Measurements from ENCODE around the gene CTBP2. TPM values are rescaled to one million over a fixed set of nuclear protein-coding genes. Genes with fewer than 3 reads are reported as not detected.

Gene CTBP2
- total RNA-seq, 1 experiment from 2014 or later: 125 TPM

GRCh38 chr10:125203186-125203800 is 42.9 kb upstream of the CTBP2 start:
- intact Hi-C loops (cut with micrococcal nuclease; ENCODE audit: unreplicated experiment): no loop called here
- in situ Hi-C loops (cut with HindIII; ENCODE audit: low pct_unique_long_range_greater_than_20kb, low sequenced_read_pairs): no loop called here
- CTCF ChIA-PET: interaction anchor here (0.7 kb wide), 1 partner anchor 17 kb away, joined by 4 read pairs; no protein-coding TSS in a partner anchor
- H3K4me1 ChIP-seq (ENCODE audit: control insufficient read depth, insufficient read depth, low read length): 0 out of 2 replicates have a peak, but pooled peaks cover 3% of the 10 kb centered on the region
- H3K27me3 ChIP-seq (ENCODE audit: control insufficient read depth, insufficient read depth, low read length): no peaks in the 10 kb centered on the region
- H3K4me3 ChIP-seq (ENCODE audit: low read depth in 2 of 2, low read length in 2 of 2): no peak overlapping the region
- no peak for TF ChIP-seq SIN3A (IDR thresholded peaks at IDR 0.05; ENCODE audit: borderline replicate concordance, insufficient read depth, low read depth, low read length)
- no peak for TF ChIP-seq TCF7L2 (IDR thresholded peaks at IDR 0.05; ENCODE audit: low read depth, low read length)
- no peak for TF ChIP-seq POLR2AphosphoS5 (IDR thresholded peaks at IDR 0.05; ENCODE audit: low read depth, low read length)
- TF ChIP-seq REST (IDR thresholded peaks at IDR 0.05; ENCODE audit: insufficient read depth in 1 of 2, low read depth in 2 of 2, low read length in 1 of 2): no peak
- no peak for TF ChIP-seq CTCF (IDR thresholded peaks at IDR 0.05)
- H3K27ac ChIP-seq (ENCODE audit: low read length): no peak overlapping the region
- POLR2A ChIA-PET: no interaction called here
- H3K9me3 ChIP-seq (ENCODE audit: control insufficient read depth, insufficient read depth, low read depth, low read length): no peaks in the 10 kb centered on the region
- DNase-seq (ENCODE audit: low read depth, low spot score) (no peak), ATAC-seq (no peak)
- H3K36me3 ChIP-seq (ENCODE audit: control insufficient read depth, insufficient read depth, low read length): no peaks in the 10 kb centered on the region
- BruUV-seq (replicated peaks): no TSS peak

GRCh38 chr10:125201791-125202622 is 41.6 kb upstream of the CTBP2 start:
- H3K9me3 ChIP-seq (ENCODE audit: control insufficient read depth, insufficient read depth, low read depth, low read length): no peaks in the 10 kb centered on the region
- no peaks in the 10 kb centered on the region for H3K27me3 ChIP-seq (ENCODE audit: control insufficient read depth, insufficient read depth, low read length)
- ATAC-seq (no peak), DNase-seq (ENCODE audit: low read depth, low spot score) (no peak)
- no TSS peak for BruUV-seq (replicated peaks)
- TF ChIP-seq SIN3A (IDR thresholded peaks at IDR 0.05; ENCODE audit: borderline replicate concordance, insufficient read depth, low read depth, low read length): no peak
- no peak for TF ChIP-seq CTCF (IDR thresholded peaks at IDR 0.05)
- TF ChIP-seq REST (IDR thresholded peaks at IDR 0.05; ENCODE audit: insufficient read depth in 1 of 2, low read depth in 2 of 2, low read length in 1 of 2): no peak
- no peak for TF ChIP-seq POLR2AphosphoS5 (IDR thresholded peaks at IDR 0.05; ENCODE audit: low read depth, low read length)
- TF ChIP-seq TCF7L2 (IDR thresholded peaks at IDR 0.05; ENCODE audit: low read depth, low read length): no peak
- 0 out of 2 replicates have a peak, but pooled peaks cover 3% of the 10 kb centered on the region for H3K4me1 ChIP-seq (ENCODE audit: control insufficient read depth, insufficient read depth, low read length)
- CTCF ChIA-PET: no interaction called here
- intact Hi-C loops (cut with micrococcal nuclease; ENCODE audit: unreplicated experiment) (no loop called here), in situ Hi-C loops (cut with HindIII; ENCODE audit: low pct_unique_long_range_greater_than_20kb, low sequenced_read_pairs) (no loop called here)
- no peak overlapping the region for H3K27ac ChIP-seq (ENCODE audit: low read length)
- POLR2A ChIA-PET: no interaction called here
- no peaks in the 10 kb centered on the region for H3K36me3 ChIP-seq (ENCODE audit: control insufficient read depth, insufficient read depth, low read length)
- no peak overlapping the region for H3K4me3 ChIP-seq (ENCODE audit: low read depth in 2 of 2, low read length in 2 of 2)

Measured in Panc1 (cell line).